GM21528 (cell line): ENCODE data around the gene SIRPB1.
"Not testable (repeated sequence)": the region's sequence is repeated elsewhere in the genome, so short reads cannot be mapped to it uniquely, and the experiment has no call there.

ENCODE experiments used
- ATAC-seq: cut with Tn5 transposase; IDR thresholded peaks from one replicate; pipeline ENCODE4 v1.9.1; 2021; ENCODE audit warnings: mild to moderate bottlenecking, moderate library complexity; ENCODE audit not compliant: unreplicated experiment, low FRiP score

SIRPB1 gene

GRCh38 chr20:1619861-1620444 lies at the start of gene SIRPB1:
TSS of gene SIRPB1 (minus strand) at chr20:1620009. CDS start at chr20:1619944, 65 bp downstream.
- ATAC-seq: no peak

- ATAC-seq: no peak
Observed at GRCh38 chr20:1669304-1669703, 49.5 kb upstream of the SIRPB1 start.

GRCh38 chr20:1667502-1668085 lies 47.8 kb upstream of the SIRPB1 start:
- no peak for ATAC-seq

GRCh38 chr20:1666802-1667201 lies 47.0 kb upstream of the SIRPB1 start:
- ATAC-seq: no peak

GRCh38 chr20:1665345-1665744 lies 45.5 kb upstream of the SIRPB1 start:
- ATAC-seq: no peak

GRCh38 chr20:1664911-1665310 lies 45.1 kb upstream of the SIRPB1 start:
- ATAC-seq: no peak

- no peak for ATAC-seq
Observed at GRCh38 chr20:1663917-1664316, 44.1 kb upstream of the SIRPB1 start.

GRCh38 chr20:1661542-1662299 lies 41.9 kb upstream of the SIRPB1 start:
- ATAC-seq: no peak

GRCh38 chr20:1660246-1660645 lies 40.4 kb upstream of the SIRPB1 start:
- ATAC-seq: no peak

GRCh38 chr20:1657556-1658334 lies 37.9 kb upstream of the SIRPB1 start, which contains the start of gene SIRPG:
TSS of gene SIRPG (minus strand) at chr20:1657779. CDS start at chr20:1657714, 65 bp downstream.
- ATAC-seq: no peak

- ATAC-seq: no peak
Observed at GRCh38 chr20:1656844-1657243, 37.0 kb upstream of the SIRPB1 start.

- ATAC-seq: no peak
Observed at GRCh38 chr20:1654996-1655395, 35.2 kb upstream of the SIRPB1 start.

- no peak for ATAC-seq
Observed at GRCh38 chr20:1652960-1653359, 33.2 kb upstream of the SIRPB1 start.

- no peak for ATAC-seq
Observed at GRCh38 chr20:1652104-1652503, 32.3 kb upstream of the SIRPB1 start.

- no peak for ATAC-seq
Observed at GRCh38 chr20:1651268-1652058, 31.7 kb upstream of the SIRPB1 start.

GRCh38 chr20:1648101-1648500 lies 28.3 kb upstream of the SIRPB1 start:
- ATAC-seq: no peak

- no peak for ATAC-seq
Observed at GRCh38 chr20:1646975-1647431, 27.2 kb upstream of the SIRPB1 start.

- no peak for ATAC-seq
Observed at GRCh38 chr20:1644101-1644962, 24.5 kb upstream of the SIRPB1 start.

GRCh38 chr20:1638643-1639042 lies 18.8 kb upstream of the SIRPB1 start:
- not testable (repeated sequence) for ATAC-seq
